AG08395 (cell line): ENCODE measurements around the gene SLC35E1.
"Not testable (repeated sequence)": the region's sequence is repeated elsewhere in the genome, so short reads cannot be mapped to it uniquely, and the experiment has no call there.

ENCODE experiments used
- DNase-seq: peaks from one replicate; pipeline ENCODE4 v3.0.0; 2012; ENCODE audit warnings: mixed read lengths, low spot score

The SLC35E1 gene

DNA sequence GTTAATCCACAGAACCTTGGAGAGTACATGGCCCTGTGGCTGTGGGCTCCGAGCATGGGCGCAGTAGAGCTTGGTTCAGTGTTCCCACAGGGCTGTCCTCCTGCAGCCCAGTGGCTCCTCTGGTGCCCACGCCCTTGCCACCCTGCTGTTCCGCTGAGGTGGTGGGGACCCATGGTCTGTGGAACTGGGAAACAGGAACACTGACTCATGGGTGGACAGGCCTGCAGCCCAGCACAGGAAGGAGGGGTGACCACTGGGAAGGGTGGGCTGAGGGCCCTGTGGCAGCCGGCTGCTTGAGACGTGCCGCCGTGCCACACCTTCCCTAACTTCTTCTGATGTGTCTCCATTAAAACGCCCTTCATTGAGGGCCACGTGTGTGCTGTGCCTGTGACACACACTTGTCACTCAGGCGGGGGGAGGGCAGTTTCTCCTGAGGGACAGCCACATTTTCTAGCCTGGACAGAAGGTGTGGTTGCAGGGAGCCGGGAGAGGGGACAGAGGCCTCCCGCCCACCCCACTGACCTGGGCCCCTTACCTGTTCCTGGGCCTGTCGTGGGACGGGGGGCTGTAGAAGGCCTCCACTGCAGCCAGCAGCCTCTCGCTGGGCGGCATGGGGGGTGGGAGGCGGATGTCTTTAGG is 51.1 kb downstream of the SLC35E1 start:
- no peak for DNase-seq

DNA sequence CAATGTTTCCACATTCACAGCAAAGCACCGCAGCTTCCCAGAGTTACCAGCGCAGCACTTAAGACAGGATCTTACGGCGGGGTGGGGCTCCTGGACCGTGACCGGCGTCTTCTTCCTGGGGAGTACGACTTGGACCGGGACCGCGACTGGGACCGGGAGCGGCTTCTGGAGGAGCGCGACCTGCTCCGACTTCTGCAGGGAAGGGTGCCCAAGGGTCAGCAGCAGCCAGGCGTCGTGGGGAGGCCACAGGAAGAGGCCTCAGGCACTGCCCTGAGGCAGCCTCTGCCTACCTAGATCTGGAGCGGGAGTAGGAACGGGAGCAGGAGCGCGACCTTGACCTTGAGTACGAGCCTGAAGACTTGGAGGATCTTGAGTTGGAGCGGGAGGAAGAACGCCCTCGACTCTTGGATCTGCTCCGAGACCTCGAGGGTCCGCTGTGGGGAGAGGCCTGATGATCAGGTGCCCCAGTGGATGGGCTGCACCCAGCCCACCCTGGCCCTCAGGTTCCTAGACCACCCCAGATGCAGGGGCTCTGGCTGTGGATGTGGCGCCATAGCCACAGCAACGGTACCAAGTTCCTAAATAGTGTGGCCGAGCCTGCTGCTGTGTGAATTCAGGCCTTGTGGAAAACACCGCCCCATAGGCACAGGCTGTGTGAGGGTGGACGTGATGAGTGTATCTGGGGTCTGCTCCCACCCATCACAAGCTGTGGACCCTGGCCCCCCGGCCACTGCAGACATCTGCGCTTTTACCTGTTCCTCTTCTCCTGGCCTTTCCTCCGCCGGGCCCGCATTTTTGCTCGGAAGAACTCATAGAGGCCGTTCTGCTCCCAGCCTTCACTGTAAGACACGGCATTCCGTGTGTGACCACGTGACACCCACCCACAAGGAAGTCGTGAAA is 51.9 kb downstream of the SLC35E1 start:
- no peak for DNase-seq

- no peak for DNase-seq
These were observed 53.0 kb downstream of the SLC35E1 start for GRCh38 chr19:16519230-16519687.

DNA sequence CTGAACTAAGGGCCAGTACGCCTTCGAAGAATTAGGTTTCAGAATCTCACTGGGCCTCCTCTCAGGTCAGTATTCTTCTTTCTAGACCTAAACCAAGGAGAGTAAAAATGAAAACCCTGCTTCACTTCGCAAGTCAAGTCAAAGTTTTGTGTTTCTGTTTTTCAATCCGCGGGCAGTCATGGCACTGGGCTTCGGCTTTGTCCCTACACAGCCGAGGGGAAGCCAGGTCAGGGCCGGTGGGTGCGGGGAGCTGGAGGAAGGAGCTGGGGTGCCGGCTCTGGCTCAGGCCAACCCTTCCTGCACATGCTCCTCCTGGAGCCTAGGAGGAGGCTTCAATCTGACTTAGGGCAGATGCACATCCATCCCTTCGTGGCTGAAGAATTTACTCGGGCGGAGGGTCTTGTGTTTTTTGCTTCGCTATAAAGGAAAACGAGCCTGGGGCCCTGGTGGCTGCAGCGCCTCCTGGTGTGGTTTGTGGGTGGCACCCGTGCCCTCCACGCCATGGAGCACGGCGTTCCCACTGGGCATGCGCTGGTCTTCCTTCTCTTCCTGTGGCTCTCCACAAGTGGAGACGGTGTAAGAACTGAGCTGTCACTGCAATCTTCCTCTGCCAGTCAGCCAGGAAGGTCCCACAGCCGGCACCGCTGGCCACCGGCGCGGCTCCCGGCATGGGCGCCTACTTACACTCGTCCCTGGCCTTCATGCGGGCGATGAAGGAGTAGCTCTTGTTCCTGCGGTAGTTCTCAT is 53.6 kb downstream of the SLC35E1 start:
- no peak for DNase-seq

DNA sequence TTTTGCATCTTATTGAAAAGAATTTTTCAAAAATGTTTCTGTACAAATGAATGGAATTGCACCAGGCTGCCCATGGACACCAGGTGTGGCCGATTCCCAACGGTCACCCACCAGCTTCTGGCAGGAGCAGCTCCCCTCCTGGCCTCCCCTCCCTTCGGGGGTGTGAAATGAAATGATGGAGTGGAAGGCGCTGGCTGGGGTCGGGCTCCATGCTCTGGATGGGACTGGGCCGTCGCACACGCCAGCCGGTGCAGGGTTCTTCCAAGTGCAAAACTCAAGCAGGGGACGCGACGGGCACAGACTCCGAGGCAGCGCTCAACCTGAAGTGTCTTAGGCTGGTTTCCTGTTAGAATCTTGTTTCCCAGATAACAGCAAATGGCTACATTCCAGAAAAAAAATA is 54.2 kb downstream of the SLC35E1 start:
- DNase-seq = no peak

- DNase-seq = no peak
These were observed 55.1 kb downstream of the SLC35E1 start for GRCh38 chr19:16516923-16517610.

GRCh38 chr19:16516381-16516780 is 55.8 kb downstream of the SLC35E1 start:
- DNase-seq = no peak

DNA sequence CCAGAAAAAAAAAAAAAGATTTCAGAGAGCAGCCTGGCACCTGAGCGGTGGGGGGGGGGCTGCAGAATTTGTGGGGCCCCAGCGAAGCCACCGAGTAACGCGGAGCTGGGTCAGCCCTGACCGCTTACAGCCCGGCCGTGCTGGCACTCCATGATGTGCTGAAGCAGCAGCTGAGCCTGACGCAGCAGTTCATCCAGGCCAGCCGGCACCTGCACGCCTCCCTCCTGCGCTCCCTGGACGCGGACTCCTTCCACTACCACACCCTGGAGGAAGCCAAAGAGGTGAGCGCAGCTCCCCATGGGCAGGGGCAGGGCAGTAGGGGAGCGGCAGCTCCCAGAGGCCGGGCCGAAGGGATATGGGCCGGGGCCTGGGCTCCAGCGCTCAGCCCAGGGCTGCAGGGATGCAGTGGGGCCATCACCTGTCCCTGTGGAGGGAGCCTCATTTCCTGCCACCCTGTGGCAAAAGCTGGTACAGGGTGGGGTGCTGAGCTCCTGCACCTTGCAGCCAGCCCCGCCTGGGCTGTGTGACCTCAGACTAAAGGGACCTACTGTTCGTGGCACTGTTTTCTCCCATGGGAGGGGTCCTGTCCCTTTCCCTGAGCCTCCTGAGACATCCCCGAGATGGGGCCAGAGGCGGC is 57.7 kb downstream of the SLC35E1 start:
- no peak for DNase-seq

- not testable (repeated sequence) for DNase-seq
These were observed 59.6 kb downstream of the SLC35E1 start for GRCh38 chr19:16512611-16513010.

DNA sequence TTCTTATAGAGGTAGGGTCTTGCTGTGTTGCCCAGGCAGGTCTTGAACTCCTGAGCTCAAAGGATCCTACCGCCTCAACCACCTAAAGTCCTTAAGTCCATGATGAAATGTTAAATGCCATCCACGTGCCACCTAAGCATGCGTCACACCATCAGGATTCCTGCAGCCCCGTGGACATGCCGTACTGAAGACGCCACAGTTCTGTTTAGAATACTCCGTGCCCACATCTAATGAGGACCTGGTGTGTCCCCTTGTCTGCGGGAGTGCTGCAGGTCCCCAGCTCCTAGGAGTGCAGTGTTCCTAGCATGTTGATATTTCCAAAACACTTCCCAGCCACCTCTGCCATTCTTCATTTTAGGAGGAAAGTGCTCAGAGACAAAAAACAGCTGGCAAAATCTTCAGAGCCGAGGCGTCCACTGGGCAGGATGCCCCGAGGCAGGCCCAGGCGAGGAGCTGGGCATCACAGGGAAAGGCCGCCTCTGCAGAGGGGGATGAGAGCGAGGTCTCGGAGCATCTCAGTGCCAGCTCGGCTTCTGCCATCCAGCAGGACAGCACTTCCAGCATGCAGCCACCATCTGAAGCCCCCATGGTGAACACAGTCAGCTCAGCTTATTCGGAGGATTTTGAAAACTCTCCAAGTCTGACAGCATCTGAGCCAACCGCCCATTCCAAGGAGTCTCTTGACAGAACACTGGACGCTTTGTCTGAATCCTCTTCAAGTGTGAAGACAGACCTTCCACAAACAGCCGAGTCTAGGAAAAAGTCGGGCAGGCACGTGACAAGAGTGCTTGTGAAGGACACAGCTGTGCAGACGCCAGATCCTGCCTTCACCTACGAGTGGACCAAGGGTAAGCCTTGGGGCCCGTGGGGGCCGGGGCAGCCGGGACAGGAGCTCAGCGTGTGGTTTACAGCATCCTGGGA is 62.8 kb downstream of the SLC35E1 start:
- DNase-seq = no peak

DNA sequence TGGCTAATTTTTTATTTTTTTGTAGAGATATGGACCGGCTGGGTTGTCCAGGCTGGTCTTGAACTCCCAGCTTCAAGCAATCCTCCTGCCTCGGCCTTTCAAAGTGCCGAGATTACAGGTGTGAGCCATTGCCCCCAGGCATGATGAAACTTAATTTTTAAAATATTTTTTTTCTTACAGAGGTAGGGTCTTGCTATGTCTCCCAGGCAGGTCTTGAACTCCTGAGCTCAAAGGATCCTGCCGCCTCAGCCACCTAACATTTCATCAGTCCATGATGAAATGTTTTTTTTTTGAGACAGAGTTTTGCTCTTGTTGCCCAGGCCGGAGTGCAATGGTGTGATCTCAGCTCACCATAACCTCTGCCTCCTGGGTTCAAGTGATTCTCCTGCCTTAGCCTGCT is 63.7 kb downstream of the SLC35E1 start:
- DNase-seq = no peak

DNA sequence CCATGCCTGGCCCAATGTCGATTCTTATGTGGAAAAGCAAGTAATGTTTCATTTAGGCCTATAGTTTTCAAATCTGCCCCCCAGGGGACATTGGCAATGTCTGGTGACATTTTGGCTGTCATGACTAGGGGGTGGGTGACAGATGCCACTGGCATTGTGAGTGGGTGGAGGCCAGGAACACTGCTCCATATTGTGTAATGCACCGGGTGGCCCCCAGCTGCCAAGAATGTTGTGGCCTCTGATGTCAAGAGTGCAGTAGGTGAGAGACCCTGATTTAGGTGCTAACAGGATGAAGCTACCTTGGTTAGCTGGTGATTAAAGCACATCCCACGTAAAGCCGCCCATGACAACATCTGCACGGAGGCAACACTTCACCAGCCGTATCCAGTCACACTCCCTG is 65.3 kb downstream of the SLC35E1 start:
- peak; percentile 28 for DNase-seq

GRCh38 chr19:16506161-16506560 is 66.1 kb downstream of the SLC35E1 start:
- DNase-seq = not testable (repeated sequence)

DNA sequence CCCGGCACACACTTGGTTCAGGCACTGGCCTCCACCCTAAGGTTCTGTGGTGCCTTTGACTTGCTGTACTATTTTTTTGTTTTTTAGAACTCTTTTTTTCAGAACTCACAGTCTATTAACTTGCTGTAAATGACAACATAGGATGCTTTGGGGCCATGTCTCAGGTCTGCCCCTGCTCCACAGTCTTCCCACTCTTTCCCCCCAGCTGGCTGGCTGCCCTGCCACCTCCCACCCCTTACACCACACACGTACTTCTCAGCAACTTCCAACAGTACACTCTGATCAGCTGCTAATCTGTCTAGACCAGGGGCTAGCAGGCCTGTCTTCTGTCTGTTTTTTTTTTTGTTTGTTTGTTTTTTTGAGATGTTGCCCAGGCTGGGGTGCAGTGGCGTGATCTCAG is 67.9 kb downstream of the SLC35E1 start:
- DNase-seq = no peak
